Endothelial cell (in vitro differentiated cells): ENCODE results near the gene GPR107. TPM values are rescaled to one million over a fixed set of nuclear protein-coding genes. Genes with fewer than 3 reads are reported as not detected.
A peak's percentile ranks its signal among the peaks of the same experiment; 100 is the strongest.

Experiments used
- DNase-seq: peaks from one replicate; pipeline ENCODE4 v3.0.0; 2021; ENCODE audit warnings: low spot score
- H3K27ac Mint-ChIP-seq: one replicate; pipeline ENCODE4 v1.8.0; 2021; ENCODE audit warnings: mixed read lengths, inconsistent platforms; ENCODE audit not compliant: unreplicated experiment
- H3K27me3 Mint-ChIP-seq: one replicate; pipeline ENCODE4 v1.8.0; 2021; ENCODE audit warnings: mild to moderate bottlenecking, moderate library complexity, mixed read lengths, inconsistent platforms; ENCODE audit not compliant: unreplicated experiment
- H3K36me3 Mint-ChIP-seq: one replicate; pipeline ENCODE4 v1.8.0; 2021; ENCODE audit warnings: mild to moderate bottlenecking, low read depth, mixed read lengths, inconsistent platforms; ENCODE audit not compliant: unreplicated experiment
- H3K4me1 Mint-ChIP-seq: one replicate; pipeline ENCODE4 v1.8.0; 2021; ENCODE audit warnings: mild to moderate bottlenecking, mixed read lengths, inconsistent platforms; ENCODE audit not compliant: unreplicated experiment
- H3K4me3 Mint-ChIP-seq: one replicate; pipeline ENCODE4 v1.8.0; 2021; ENCODE audit warnings: mild to moderate bottlenecking, mixed read lengths, inconsistent platforms; ENCODE audit not compliant: unreplicated experiment
- H3K9me3 Mint-ChIP-seq: one replicate; pipeline ENCODE4 v1.8.0; 2021; ENCODE audit warnings: mixed read lengths, inconsistent platforms; ENCODE audit not compliant: unreplicated experiment
- CTCF ChIP-seq: fragments of 200-600 bp; sonication (generic); IDR thresholded peaks from one replicate; pipeline ENCODE4 v1.5.0; 2021; ENCODE audit warnings: antibody characterized with exemption; ENCODE audit not compliant: unreplicated experiment
- total RNA-seq: library from RNA; stranded (reverse); fragmentation: NEBNext Ultra II Directional; extraction: Animal tissue kit (Norgen Biotek cat#: 25700); gene quantifications from one replicate; pipeline ENCODE4 v1.2.1, GENCODE V29; 2021; ENCODE audit not compliant: unreplicated experiment

GPR107 gene
- total RNA-seq, 1 donor from 2014 or later, result 63.5 TPM

- no peaks in the 10 kb centered on the region for H3K27me3 Mint-ChIP-seq
- no peak overlapping the region for H3K27ac Mint-ChIP-seq
- no peak for DNase-seq
- H3K36me3 Mint-ChIP-seq, result peaks cover 37% of the 10 kb centered on the region
- TF ChIP-seq CTCF, result no peak
- H3K9me3 Mint-ChIP-seq, result no peaks in the 10 kb centered on the region
- H3K4me1 Mint-ChIP-seq, result peaks cover 14% of the 10 kb centered on the region
- H3K4me3 Mint-ChIP-seq, result no peak overlapping the region
Measured at GRCh38 chr9:130124085-130124860, 70.6 kb downstream of the GPR107 start.

GRCh38 chr9:130126721-130127433 is 73.2 kb downstream of the GPR107 start:
- Mint-ChIP-seq H3K36me3 (peaks cover 26% of the 10 kb centered on the region), H3K9me3 (no peaks in the 10 kb centered on the region), H3K27ac (peak overlapping the region; percentile 10), H3K4me3 (peak overlapping the region; percentile 5), H3K4me1 (no peaks in the 10 kb centered on the region), H3K27me3 (no peaks in the 10 kb centered on the region)
- DNase-seq, result no peak
- TF ChIP-seq CTCF, result no peak

GRCh38 chr9:130128251-130128650 is 74.5 kb downstream of the GPR107 start:
- Mint-ChIP-seq H3K27ac (no peak overlapping the region), H3K9me3 (no peaks in the 10 kb centered on the region), H3K4me1 (no peaks in the 10 kb centered on the region), H3K36me3 (peaks cover 24% of the 10 kb centered on the region), H3K4me3 (no peak overlapping the region), H3K27me3 (no peaks in the 10 kb centered on the region)
- no peak for DNase-seq
- TF ChIP-seq CTCF, result no peak

- no peak for DNase-seq
- H3K4me1 Mint-ChIP-seq, result no peaks in the 10 kb centered on the region
- H3K27ac Mint-ChIP-seq, result no peak overlapping the region
- H3K27me3 Mint-ChIP-seq, result no peaks in the 10 kb centered on the region
- no peak overlapping the region for H3K4me3 Mint-ChIP-seq
- peaks cover 28% of the 10 kb centered on the region for H3K36me3 Mint-ChIP-seq
- no peak for TF ChIP-seq CTCF
- H3K9me3 Mint-ChIP-seq, result no peaks in the 10 kb centered on the region
Measured at GRCh38 chr9:130128733-130129431, 75.2 kb downstream of the GPR107 start.
